Measurements from ENCODE around the gene KRTAP9-4. TPM values are rescaled to one million over a fixed set of nuclear protein-coding genes. Genes with fewer than 3 reads are reported as not detected.
"Not testable (repeated sequence)": the region's sequence is repeated elsewhere in the genome, so short reads cannot be mapped to it uniquely, and the experiment has no call there.

The KRTAP9-4 gene
- not detected for total RNA-seq
- long read RNA-seq: 0 reads

GRCh38 chr17:41249637-41250240 lies at the start of gene KRTAP9-4:
TSS of gene KRTAP9-4 (plus strand) at chr17:41249687. CDS start at chr17:41249721, 34 bp downstream.
- ATAC-seq; DNase-seq; intact Hi-C loops (cut with micrococcal nuclease): not testable (repeated sequence)

- ATAC-seq (no peak), DNase-seq (no peak)
- intact Hi-C loops (cut with micrococcal nuclease): no loop called here
These were observed 37.5 kb upstream of the KRTAP9-4 start for GRCh38 chr17:41211845-41212466.

- ATAC-seq: no peak
- intact Hi-C loops (cut with micrococcal nuclease): no loop called here
- DNase-seq: no peak
These were observed 36.8 kb upstream of the KRTAP9-4 start for GRCh38 chr17:41212524-41213169.

GRCh38 chr17:41215681-41216080 lies 33.8 kb upstream of the KRTAP9-4 start:
- no peak for ATAC-seq
- no peak for DNase-seq
- intact Hi-C loops (cut with micrococcal nuclease): no loop called here

- intact Hi-C loops (cut with micrococcal nuclease): no loop called here
- ATAC-seq (no peak), DNase-seq (no peak)
These were observed 25.7 kb upstream of the KRTAP9-4 start for GRCh38 chr17:41223821-41224220.

GRCh38 chr17:41226051-41226450 lies 23.4 kb upstream of the KRTAP9-4 start:
- DNase-seq (no peak), ATAC-seq (no peak)
- intact Hi-C loops (cut with micrococcal nuclease): no loop called here

- DNase-seq; ATAC-seq; intact Hi-C loops (cut with micrococcal nuclease): not testable (repeated sequence)
These were observed 22.8 kb upstream of the KRTAP9-4 start, which contains the start of gene KRTAP9-2 for GRCh38 chr17:41226598-41227095. TSS of gene KRTAP9-2 (plus strand) at chr17:41226648. CDS start at chr17:41226655, 7 bp downstream.

- intact Hi-C loops (cut with micrococcal nuclease): no loop called here
- ATAC-seq (no peak), DNase-seq (no peak)
These were observed 19.4 kb upstream of the KRTAP9-4 start for GRCh38 chr17:41230094-41230493.

- no peak for ATAC-seq
- intact Hi-C loops (cut with micrococcal nuclease): no loop called here
These were observed 17.8 kb upstream of the KRTAP9-4 start for GRCh38 chr17:41231731-41232130.

GRCh38 chr17:41232399-41233105 lies 16.9 kb upstream of the KRTAP9-4 start, which contains the start of gene KRTAP9-3:
TSS of gene KRTAP9-3 (plus strand) at chr17:41232449. CDS start at chr17:41232502, 53 bp downstream.
- intact Hi-C loops (cut with micrococcal nuclease); ATAC-seq: not testable (repeated sequence)

More at GRCh38 chr17:41231731-41232130, 17.8 kb upstream of the KRTAP9-4 start:
- DNase-seq: no peak

GRCh38 chr17:41237116-41237515 lies 12.4 kb upstream of the KRTAP9-4 start:
- DNase-seq; ATAC-seq; intact Hi-C loops (cut with micrococcal nuclease): not testable (repeated sequence)

More at GRCh38 chr17:41232399-41233105, 16.9 kb upstream of the KRTAP9-4 start, which contains the start of gene KRTAP9-3:
- not testable (repeated sequence) for DNase-seq

- intact Hi-C loops (cut with micrococcal nuclease); ATAC-seq; DNase-seq: not testable (repeated sequence)
These were observed 11.5 kb upstream of the KRTAP9-4 start, which contains the start of gene KRTAP9-8 for GRCh38 chr17:41237949-41238437. TSS of gene KRTAP9-8 (plus strand) at chr17:41237999. CDS start at chr17:41238052, 53 bp downstream.

GRCh38 chr17:41246995-41247787 lies 2.3 kb upstream of the KRTAP9-4 start:
- DNase-seq; intact Hi-C loops (cut with micrococcal nuclease); ATAC-seq: not testable (repeated sequence)

GRCh38 chr17:41251261-41251660 lies 1.8 kb downstream of the KRTAP9-4 start:
- ATAC-seq (no peak), DNase-seq (no peak)
- intact Hi-C loops (cut with micrococcal nuclease): no loop called here

- no peak for DNase-seq
- no peak for ATAC-seq
- intact Hi-C loops (cut with micrococcal nuclease): no loop called here
These were observed 5.4 kb downstream of the KRTAP9-4 start for GRCh38 chr17:41254861-41255260.

- DNase-seq; intact Hi-C loops (cut with micrococcal nuclease); ATAC-seq: not testable (repeated sequence)
These were observed 6.1 kb downstream of the KRTAP9-4 start, which contains the start of gene KRTAP9-9 for GRCh38 chr17:41255381-41256290. TSS of gene KRTAP9-9 (plus strand) at chr17:41255384.

GRCh38 chr17:41256291-41256685 lies 6.8 kb downstream of the KRTAP9-4 start:
- intact Hi-C loops (cut with micrococcal nuclease): no loop called here
- DNase-seq (no peak), ATAC-seq (no peak)
